ENCODE measurements around the gene DNAJC28. TPM values are rescaled to one million over a fixed set of nuclear protein-coding genes. Genes with fewer than 3 reads are reported as not detected.

Gene DNAJC28
- total RNA-seq, 3 donors from 2014 or later (not counting 1 experiment from before 2014, with no cell fraction given) = 0.41 to 0.63 TPM; not detected in 1

DNA sequence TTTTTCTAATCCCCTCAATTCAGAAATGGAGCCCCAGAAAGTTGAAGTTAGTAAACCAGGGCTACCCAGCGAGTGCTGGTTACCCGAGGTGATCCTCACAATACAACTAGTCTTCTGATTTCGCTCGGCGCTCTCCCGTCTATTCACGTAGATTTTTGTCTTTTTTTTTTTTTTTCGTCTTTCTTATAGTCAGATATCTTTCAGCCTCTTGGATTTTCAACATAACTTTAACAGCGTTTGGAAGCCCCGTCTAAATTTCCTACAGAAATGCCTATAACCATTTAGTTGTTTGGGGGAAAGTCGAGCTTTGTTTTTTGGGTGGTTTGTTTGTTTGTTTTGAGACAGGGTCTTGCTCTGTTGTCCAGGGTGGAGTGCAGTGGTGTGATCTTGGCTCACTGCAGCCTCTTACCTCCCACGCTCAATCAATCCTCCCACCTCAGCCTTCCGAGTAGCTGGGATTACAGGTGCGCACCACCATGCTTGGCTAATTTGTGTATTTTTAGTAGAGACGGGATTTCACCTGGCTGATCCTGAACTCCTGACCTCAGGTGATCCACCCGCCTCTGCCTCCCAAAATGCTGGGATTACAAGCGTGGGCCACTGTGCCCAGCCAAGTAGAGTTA is 10.9 kb downstream of the DNAJC28 start:
- Mint-ChIP-seq H3K36me3 (no peaks in the 10 kb centered on the region), H3K4me3 (peak overlapping the region; percentile 94), H3K27ac (peak overlapping the region; percentile 83 to 85), H3K27me3 (ENCODE audit: low read depth in 2 of 2) (no peaks in the 10 kb centered on the region), H3K9me3 (no peaks in the 10 kb centered on the region), H3K4me1 (peaks cover 8 to 15% of the 10 kb centered on the region in 2 donors)
- Histone ChIP-seq H3K4me3 (ENCODE audit: low read length) (peak overlapping the region; percentile 93), H3K4me1 (ENCODE audit: control insufficient read depth, insufficient read depth, low read length) (peaks cover 17% of the 10 kb centered on the region), H3K36me3 (ENCODE audit: control insufficient read depth, insufficient read depth, low read length) (no peaks in the 10 kb centered on the region), H3K27ac (ENCODE audit: low read length) (peak overlapping the region; percentile 83), H3K9me3 (ENCODE audit: control insufficient read depth, insufficient read depth, low read length) (no peaks in the 10 kb centered on the region), H3K27me3 (ENCODE audit: control insufficient read depth, insufficient read depth, low read length) (no peaks in the 10 kb centered on the region)
- intact Hi-C loops (cut with micrococcal nuclease) = loop anchor here (1.0 to 5.0 kb wide), 3 partner anchors 11 to 125 kb away; partner anchors contain the start of genes DNAJC28 and DONSON
- TF ChIP-seq, protein P1, sequence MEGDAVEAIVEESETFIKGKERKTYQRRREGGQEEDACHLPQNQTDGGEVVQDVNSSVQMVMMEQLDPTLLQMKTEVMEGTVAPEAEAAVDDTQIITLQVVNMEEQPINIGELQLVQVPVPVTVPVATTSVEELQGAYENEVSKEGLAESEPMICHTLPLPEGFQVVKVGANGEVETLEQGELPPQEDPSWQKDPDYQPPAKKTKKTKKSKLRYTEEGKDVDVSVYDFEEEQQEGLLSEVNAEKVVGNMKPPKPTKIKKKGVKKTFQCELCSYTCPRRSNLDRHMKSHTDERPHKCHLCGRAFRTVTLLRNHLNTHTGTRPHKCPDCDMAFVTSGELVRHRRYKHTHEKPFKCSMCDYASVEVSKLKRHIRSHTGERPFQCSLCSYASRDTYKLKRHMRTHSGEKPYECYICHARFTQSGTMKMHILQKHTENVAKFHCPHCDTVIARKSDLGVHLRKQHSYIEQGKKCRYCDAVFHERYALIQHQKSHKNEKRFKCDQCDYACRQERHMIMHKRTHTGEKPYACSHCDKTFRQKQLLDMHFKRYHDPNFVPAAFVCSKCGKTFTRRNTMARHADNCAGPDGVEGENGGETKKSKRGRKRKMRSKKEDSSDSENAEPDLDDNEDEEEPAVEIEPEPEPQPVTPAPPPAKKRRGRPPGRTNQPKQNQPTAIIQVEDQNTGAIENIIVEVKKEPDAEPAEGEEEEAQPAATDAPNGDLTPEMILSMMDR (IDR thresholded peaks at IDR 0.05) = peak; percentile 3
- no peak for DNase-seq
- WGBS (ENCODE audit: insufficient coverage) = 43% methylated on average over 14 of the region's 17 CpGs
- ATAC-seq = no peak

DNA sequence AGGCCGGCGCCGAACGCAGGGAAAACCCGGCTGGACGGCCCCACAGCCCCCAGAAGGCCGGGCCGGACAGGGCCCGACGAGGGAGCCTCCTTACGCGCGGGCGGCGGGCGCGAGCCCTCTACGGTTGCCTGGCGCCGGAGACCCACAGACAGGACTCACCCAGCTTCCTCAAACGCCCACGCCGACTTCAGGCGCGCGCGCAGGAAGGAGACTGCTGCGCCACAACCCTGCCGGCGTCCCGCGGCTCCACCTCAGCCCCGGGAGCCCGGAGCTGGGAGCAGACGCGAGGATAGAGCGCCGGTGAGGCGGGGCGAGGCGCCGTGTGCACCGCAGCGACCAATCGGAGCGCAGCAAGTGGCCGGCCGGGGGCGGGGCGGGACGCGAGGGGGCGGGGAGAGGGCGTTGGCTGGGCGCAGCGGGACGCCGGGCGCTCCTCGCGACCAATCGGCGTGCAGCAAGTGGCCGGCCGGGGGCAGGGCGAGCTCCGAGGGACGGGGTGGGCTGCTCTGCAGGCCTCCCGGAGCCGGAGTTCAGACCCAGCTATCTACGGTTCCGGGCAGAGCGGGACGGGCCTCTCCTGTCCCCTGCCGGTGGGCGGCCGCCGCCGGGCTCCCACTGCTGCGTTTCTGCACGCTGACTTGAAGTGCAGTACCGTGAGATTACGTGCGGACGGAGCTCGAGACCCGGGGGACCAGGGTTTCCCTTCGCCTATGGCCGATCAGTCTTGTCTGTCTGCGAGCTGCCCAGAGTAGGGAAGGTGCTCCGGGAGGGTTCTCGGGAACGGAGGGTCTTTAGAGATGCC is 11.6 kb downstream of the DNAJC28 start, which contains the start of gene TMEM50B:
Gene TMEM50B, minus strand, starts transcription at position 296 of the 802 bp plus-strand sequence. CDS start 11,089 bp downstream, outside the sequence.
- H3K36me3 Mint-ChIP-seq = no peaks in the 10 kb centered on the region
- Histone ChIP-seq H3K36me3 (ENCODE audit: control insufficient read depth, insufficient read depth, low read length) (no peaks in the 10 kb centered on the region), H3K27me3 (ENCODE audit: control insufficient read depth, insufficient read depth, low read length) (no peaks in the 10 kb centered on the region), H3K4me3 (ENCODE audit: low read length) (peak within 1 kb of the TSS; percentile 93), H3K9me3 (ENCODE audit: control insufficient read depth, insufficient read depth, low read length) (no peaks in the 10 kb centered on the region), H3K27ac (ENCODE audit: low read length) (peak within 1 kb of the TSS; percentile 83), H3K4me1 (ENCODE audit: control insufficient read depth, insufficient read depth, low read length) (peaks cover 17% of the 10 kb centered on the region)
- H3K4me3 Mint-ChIP-seq = peak within 1 kb of the TSS; percentile 94
- ATAC-seq (peak; percentile 87 to 96 (median 88)), DNase-seq (peak; percentile 88 to 98)
- under 1% methylated on average over 93 of the region's 93 CpGs for WGBS (ENCODE audit: insufficient coverage)
- H3K4me1 Mint-ChIP-seq = peaks cover 8 to 15% of the 10 kb centered on the region in 2 donors
- H3K27ac Mint-ChIP-seq = peak within 1 kb of the TSS; percentile 83 to 85
- H3K27me3 Mint-ChIP-seq (ENCODE audit: low read depth in 2 of 2) = no peaks in the 10 kb centered on the region
- H3K9me3 Mint-ChIP-seq = no peaks in the 10 kb centered on the region
- TF ChIP-seq, protein P1 (IDR thresholded peaks at IDR 0.05) = peak; percentile 31
- intact Hi-C loops (cut with micrococcal nuclease) = loop anchor here (1.0 to 5.0 kb wide), 3 partner anchors 11 to 125 kb away; partner anchors contain the start of genes DNAJC28 and DONSON

DNA sequence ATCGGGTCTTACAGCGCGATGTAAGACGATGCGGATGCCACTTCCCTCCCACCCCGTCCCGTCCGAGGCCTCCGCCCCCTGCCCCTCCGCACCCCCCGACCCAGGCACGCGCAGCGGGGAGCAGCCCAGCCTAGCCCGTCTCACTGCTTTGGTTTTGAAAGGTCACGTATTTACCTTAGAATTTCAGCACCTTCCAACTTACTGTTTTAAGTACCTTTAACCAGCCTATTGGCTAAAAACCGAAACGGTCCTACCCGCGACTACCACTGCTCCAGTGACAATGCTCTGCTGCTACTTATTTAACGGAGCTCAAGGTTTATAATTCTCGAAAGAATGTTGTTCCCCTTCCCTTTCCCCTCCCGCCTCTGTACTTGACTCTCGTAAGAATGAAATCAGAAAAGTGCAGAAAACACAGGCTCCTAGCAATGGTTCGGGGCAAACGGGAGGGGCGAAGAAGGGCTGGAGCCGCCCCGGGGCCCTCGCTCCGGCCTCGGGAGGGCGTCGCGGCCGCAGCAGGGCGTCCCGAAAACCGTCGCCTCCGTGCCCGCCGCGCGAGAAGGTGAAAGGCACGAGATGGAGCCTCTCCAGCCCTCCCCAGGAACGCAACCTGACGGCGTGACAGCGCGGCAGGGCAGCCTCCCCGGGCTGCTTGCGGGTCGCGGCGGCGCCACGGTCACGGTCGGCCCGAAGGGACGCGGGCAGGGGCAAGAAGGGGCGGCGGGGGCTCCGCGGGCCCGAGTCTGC is 12.4 kb downstream of the DNAJC28 start:
- peaks cover 8 to 15% of the 10 kb centered on the region in 2 donors for H3K4me1 Mint-ChIP-seq
- peak overlapping the region; percentile 53 to 83 for H3K27ac Mint-ChIP-seq
- H3K4me1 ChIP-seq (ENCODE audit: control insufficient read depth, insufficient read depth, low read length) = peaks cover 17% of the 10 kb centered on the region
- no peaks in the 10 kb centered on the region for H3K36me3 ChIP-seq (ENCODE audit: control insufficient read depth, insufficient read depth, low read length)
- under 1% methylated on average over 68 of the region's 68 CpGs for WGBS (ENCODE audit: insufficient coverage)
- H3K27me3 ChIP-seq (ENCODE audit: control insufficient read depth, insufficient read depth, low read length) = no peaks in the 10 kb centered on the region
- ATAC-seq (peak; percentile 3 to 21 (median 17)), DNase-seq (peak in 1 of 2 donors; percentile 68)
- H3K9me3 ChIP-seq (ENCODE audit: control insufficient read depth, insufficient read depth, low read length) = no peaks in the 10 kb centered on the region
- H3K27ac ChIP-seq (ENCODE audit: low read length) = peak overlapping the region; percentile 62
- H3K4me3 ChIP-seq (ENCODE audit: low read length) = peak overlapping the region; percentile 77
- TF ChIP-seq, protein P1 (IDR thresholded peaks at IDR 0.05) = no peak
- H3K4me3 Mint-ChIP-seq = peak overlapping the region; percentile 94
- H3K27me3 Mint-ChIP-seq (ENCODE audit: low read depth in 2 of 2) = no peaks in the 10 kb centered on the region
- no peaks in the 10 kb centered on the region for H3K9me3 Mint-ChIP-seq
- H3K36me3 Mint-ChIP-seq = no peaks in the 10 kb centered on the region
- intact Hi-C loops (cut with micrococcal nuclease) = no loop called here
